HepG2 (cell line): ENCODE data around the gene GFY.

Source experiments
- HMG20A ChIP-seq: IDR thresholded peaks from 2 replicates; pipeline ENCODE4 v1.6.1; 2016; ENCODE audit warnings: borderline replicate concordance
- KDM1A ChIP-seq: IDR thresholded peaks from 2 replicates; pipeline ENCODE4 v1.6.1; 2016; ENCODE audit warnings: missing compliant biosample characterization
- KLF16 ChIP-seq, 2 experiments: sonication (generic) in 1 of 2; formaldehyde crosslinking in 1 of 2; IDR thresholded peaks; 2 replicates each; pipeline versions ENCODE4 v1.6.1 to v1.8.0; 2016 to 2023; ENCODE audit warnings: missing genetic modification reagents in 2 of 2, missing compliant biosample characterization in 1 of 2
- SCMH1 ChIP-seq: sonication (generic); formaldehyde crosslinking; IDR thresholded peaks from 2 replicates; pipeline ENCODE4 v1.9.0; 2021; ENCODE audit warnings: missing genetic modification reagents, mild to moderate bottlenecking, borderline replicate concordance
- TARDBP ChIP-seq: sonication (generic); formaldehyde crosslinking; IDR thresholded peaks from 2 replicates; pipeline ENCODE4 v1.8.0; 2022; ENCODE audit warnings: mild to moderate bottlenecking, missing genetic modification reagents
- ZNF24 ChIP-seq: fragments of 450-650 bp; IDR thresholded peaks from 2 replicates; pipeline ENCODE4 v1.6.1; 2017; ENCODE audit warnings: antibody characterized with exemption, mild to moderate bottlenecking
- ZNF274 ChIP-seq: sonication (generic); formaldehyde crosslinking; IDR thresholded peaks from 2 replicates; pipeline ENCODE4 v1.5.1; 2020; ENCODE audit warnings: mild to moderate bottlenecking, missing genetic modification reagents
- ZNF766 ChIP-seq: sonication (generic); formaldehyde crosslinking; IDR thresholded peaks from 2 replicates; pipeline ENCODE4 v1.5.0; 2020; ENCODE audit warnings: missing genetic modification reagents, borderline replicate concordance
- TF ChIP-seq, protein P1 (sequence below): sonication (generic); formaldehyde crosslinking; IDR thresholded peaks from 2 replicates; pipeline ENCODE4 v1.8.0; 2022; ENCODE audit warnings: mild to moderate bottlenecking, missing genetic modification reagents
- TF ChIP-seq, protein P2 (sequence below): sonication (generic); formaldehyde crosslinking; IDR thresholded peaks from 2 replicates; pipeline ENCODE4 v1.5.0; 2020; ENCODE audit warnings: mild to moderate bottlenecking, missing genetic modification reagents, moderate library complexity
- TF ChIP-seq, protein P3 (sequence below): sonication (generic); formaldehyde crosslinking; IDR thresholded peaks from 2 replicates; pipeline ENCODE4 v1.8.0; 2022; ENCODE audit warnings: missing genetic modification reagents, mild to moderate bottlenecking, inconsistent platforms, borderline replicate concordance

DNA sequence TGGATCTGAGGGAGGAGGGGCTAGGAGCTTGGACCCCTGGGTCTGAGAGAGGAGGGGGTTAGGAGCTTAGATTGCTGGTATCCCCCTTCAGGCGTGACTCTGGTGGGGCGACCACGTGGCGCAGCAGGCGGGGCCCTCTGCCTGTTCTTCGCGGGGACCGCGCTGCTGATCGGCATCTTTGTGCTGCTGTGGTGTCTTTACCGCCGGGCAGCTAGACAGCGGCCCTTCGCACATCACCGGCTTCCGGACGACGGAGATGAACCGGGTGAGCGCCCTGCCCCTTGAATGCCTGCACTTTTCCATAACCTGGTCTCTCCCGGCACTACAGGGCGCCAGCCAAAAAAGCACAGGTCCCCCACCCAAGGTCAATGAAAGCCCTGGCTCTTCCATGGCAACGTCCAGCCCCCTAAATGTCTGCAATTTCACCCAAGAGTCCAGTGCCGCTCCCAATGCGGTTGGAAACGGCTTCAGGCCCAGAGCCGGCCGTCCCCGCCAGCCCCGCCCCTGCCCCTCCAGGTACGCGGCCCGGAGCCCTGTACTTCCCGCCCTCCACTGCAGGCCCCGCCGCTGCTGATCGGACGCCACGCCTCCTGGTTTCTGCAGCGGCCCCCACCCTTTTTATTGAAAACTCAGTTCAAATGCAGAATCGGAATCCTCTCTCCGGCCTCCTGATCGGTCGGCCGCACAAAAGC, 2.8 kb downstream of the GFY start:
- TF ChIP-seq KDM1A (CRISPR knock-in tag) (no peak), ZNF24 (no peak), ZNF766 (CRISPR knock-in tag) (no peak), HMG20A (no peak), ZNF274 (no peak), TARDBP (CRISPR knock-in tag) (no peak), KLF16 (CRISPR knock-in tag; IDR thresholded peaks at IDR 0.05) (no peak), SCMH1 (CRISPR knock-in tag) (no peak)
- TF ChIP-seq, protein P1, sequence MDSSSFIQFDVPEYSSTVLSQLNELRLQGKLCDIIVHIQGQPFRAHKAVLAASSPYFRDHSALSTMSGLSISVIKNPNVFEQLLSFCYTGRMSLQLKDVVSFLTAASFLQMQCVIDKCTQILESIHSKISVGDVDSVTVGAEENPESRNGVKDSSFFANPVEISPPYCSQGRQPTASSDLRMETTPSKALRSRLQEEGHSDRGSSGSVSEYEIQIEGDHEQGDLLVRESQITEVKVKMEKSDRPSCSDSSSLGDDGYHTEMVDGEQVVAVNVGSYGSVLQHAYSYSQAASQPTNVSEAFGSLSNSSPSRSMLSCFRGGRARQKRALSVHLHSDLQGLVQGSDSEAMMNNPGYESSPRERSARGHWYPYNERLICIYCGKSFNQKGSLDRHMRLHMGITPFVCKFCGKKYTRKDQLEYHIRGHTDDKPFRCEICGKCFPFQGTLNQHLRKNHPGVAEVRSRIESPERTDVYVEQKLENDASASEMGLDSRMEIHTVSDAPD (CRISPR knock-in tag) = no peak
- TF ChIP-seq, protein P2, sequence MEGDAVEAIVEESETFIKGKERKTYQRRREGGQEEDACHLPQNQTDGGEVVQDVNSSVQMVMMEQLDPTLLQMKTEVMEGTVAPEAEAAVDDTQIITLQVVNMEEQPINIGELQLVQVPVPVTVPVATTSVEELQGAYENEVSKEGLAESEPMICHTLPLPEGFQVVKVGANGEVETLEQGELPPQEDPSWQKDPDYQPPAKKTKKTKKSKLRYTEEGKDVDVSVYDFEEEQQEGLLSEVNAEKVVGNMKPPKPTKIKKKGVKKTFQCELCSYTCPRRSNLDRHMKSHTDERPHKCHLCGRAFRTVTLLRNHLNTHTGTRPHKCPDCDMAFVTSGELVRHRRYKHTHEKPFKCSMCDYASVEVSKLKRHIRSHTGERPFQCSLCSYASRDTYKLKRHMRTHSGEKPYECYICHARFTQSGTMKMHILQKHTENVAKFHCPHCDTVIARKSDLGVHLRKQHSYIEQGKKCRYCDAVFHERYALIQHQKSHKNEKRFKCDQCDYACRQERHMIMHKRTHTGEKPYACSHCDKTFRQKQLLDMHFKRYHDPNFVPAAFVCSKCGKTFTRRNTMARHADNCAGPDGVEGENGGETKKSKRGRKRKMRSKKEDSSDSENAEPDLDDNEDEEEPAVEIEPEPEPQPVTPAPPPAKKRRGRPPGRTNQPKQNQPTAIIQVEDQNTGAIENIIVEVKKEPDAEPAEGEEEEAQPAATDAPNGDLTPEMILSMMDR (CRISPR knock-in tag) = no peak
- TF ChIP-seq, protein P3, sequence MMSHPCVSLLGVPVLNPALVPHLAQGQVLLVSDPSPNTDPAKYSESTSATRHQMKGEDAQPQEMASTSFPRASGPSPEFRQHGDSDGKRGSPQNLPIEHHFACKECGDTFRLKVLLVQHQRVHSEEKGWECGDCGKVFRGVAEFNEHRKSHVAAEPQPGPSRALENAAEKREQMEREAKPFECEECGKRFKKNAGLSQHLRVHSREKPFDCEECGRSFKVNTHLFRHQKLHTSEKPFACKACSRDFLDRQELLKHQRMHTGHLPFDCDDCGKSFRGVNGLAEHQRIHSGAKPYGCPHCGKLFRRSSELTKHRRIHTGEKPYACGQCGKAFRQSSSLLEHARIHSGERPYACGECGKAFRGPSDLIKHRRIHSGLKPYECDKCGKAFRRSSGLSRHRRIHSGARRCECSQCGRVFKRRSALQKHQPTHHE (CRISPR knock-in tag) = no peak
